ENCODE data around the gene IFNLR1. TPM values are rescaled to one million over a fixed set of nuclear protein-coding genes. Genes with fewer than 3 reads are reported as not detected.

IFNLR1 gene
- total RNA-seq, 2 donors from 2014 or later: 0.14 TPM; not detected in 1

DNA sequence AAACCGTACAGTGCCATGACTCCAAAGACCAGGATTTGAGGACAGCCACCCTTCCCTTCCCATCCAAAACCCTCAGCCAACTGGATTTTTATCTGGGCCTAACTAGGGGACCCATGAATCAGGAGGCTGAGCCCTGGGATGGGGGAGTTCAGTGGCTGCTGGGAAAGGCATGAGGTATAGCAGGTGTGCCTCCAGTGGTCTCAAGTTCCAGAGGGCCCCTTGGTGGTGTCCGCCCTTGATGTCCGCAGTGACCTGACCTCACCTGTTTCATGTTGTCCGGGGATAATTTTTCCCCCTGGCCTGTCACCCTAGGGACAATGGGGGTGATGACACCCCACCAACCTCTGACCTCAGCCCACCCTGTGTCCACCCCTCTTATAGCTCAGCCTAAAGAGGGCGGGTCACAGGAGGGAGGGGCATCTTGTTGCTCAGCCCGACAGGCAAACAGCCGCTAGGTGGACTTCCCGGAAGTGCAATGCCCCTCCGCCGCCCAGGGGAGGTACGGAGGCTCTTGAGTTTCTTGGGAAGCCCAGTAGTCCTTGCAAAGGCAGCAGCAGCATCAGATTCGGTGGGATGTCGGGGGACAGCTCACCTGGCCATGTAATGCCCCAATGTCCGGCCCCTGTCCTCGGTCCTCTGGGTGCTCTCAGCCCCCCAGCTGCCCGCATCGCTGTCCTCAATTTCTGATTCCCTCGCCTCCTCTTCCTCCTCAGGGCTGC lies 30.4 kb downstream of the IFNLR1 start:
- Histone ChIP-seq H3K36me3 (no peaks in the 10 kb centered on the region), H3K27ac (no peak overlapping the region), H3K4me1 (ENCODE audit: control insufficient read depth in 1 of 2, low read depth in 2 of 2) (no peaks in the 10 kb centered on the region), H3K27me3 (replicated peaks; ENCODE audit: insufficient read depth) (no peaks in the 10 kb centered on the region), H3K9me3 (no peaks in the 10 kb centered on the region), H3K4me3 (no peak overlapping the region)
- DNase-seq (ENCODE audit: low spot score) (no peak), ATAC-seq (ENCODE audit: insufficient number of reproducible peaks, low FRiP score, low read depth) (no peak)
- TF ChIP-seq, protein P1, sequence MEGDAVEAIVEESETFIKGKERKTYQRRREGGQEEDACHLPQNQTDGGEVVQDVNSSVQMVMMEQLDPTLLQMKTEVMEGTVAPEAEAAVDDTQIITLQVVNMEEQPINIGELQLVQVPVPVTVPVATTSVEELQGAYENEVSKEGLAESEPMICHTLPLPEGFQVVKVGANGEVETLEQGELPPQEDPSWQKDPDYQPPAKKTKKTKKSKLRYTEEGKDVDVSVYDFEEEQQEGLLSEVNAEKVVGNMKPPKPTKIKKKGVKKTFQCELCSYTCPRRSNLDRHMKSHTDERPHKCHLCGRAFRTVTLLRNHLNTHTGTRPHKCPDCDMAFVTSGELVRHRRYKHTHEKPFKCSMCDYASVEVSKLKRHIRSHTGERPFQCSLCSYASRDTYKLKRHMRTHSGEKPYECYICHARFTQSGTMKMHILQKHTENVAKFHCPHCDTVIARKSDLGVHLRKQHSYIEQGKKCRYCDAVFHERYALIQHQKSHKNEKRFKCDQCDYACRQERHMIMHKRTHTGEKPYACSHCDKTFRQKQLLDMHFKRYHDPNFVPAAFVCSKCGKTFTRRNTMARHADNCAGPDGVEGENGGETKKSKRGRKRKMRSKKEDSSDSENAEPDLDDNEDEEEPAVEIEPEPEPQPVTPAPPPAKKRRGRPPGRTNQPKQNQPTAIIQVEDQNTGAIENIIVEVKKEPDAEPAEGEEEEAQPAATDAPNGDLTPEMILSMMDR (IDR thresholded peaks at IDR 0.05): no peak

GRCh38 chr1:24155011-24155782 lies 31.9 kb downstream of the IFNLR1 start:
- Histone ChIP-seq H3K36me3 (no peaks in the 10 kb centered on the region), H3K27me3 (replicated peaks; ENCODE audit: insufficient read depth) (peaks cover 2% of the 10 kb centered on the region), H3K9me3 (no peaks in the 10 kb centered on the region), H3K4me1 (ENCODE audit: control insufficient read depth in 1 of 2, low read depth in 2 of 2) (peaks cover 2 to 6% of the 10 kb centered on the region in 2 donors), H3K4me3 (no peak overlapping the region), H3K27ac (no peak overlapping the region)
- DNase-seq (ENCODE audit: low spot score) (no peak), ATAC-seq (ENCODE audit: insufficient number of reproducible peaks, low FRiP score, low read depth) (no peak)
- TF ChIP-seq, protein P1 (IDR thresholded peaks at IDR 0.05): no peak

- Histone ChIP-seq H3K4me3 (no peak overlapping the region), H3K27me3 (replicated peaks; ENCODE audit: insufficient read depth) (peaks cover 9% of the 10 kb centered on the region), H3K36me3 (no peaks in the 10 kb centered on the region), H3K9me3 (no peaks in the 10 kb centered on the region), H3K27ac (no peak overlapping the region), H3K4me1 (ENCODE audit: control insufficient read depth in 1 of 2, low read depth in 2 of 2) (peaks cover 4 to 11% of the 10 kb centered on the region in 2 donors)
- no peak for DNase-seq (ENCODE audit: low spot score)
- no peak for ATAC-seq (ENCODE audit: insufficient number of reproducible peaks, low FRiP score, low read depth)
- TF ChIP-seq, protein P1 (IDR thresholded peaks at IDR 0.05): no peak
Measured at GRCh38 chr1:24154215-24154614, 32.9 kb downstream of the IFNLR1 start.

GRCh38 chr1:24152631-24153494 lies 34.2 kb downstream of the IFNLR1 start:
- Histone ChIP-seq H3K27me3 (replicated peaks; ENCODE audit: insufficient read depth) (peaks cover 9% of the 10 kb centered on the region), H3K4me3 (no peak overlapping the region), H3K4me1 (ENCODE audit: control insufficient read depth in 1 of 2, low read depth in 2 of 2) (peaks cover 4 to 11% of the 10 kb centered on the region in 2 donors), H3K9me3 (no peaks in the 10 kb centered on the region), H3K27ac (no peak overlapping the region), H3K36me3 (no peaks in the 10 kb centered on the region)
- DNase-seq (ENCODE audit: low spot score) (no peak), ATAC-seq (ENCODE audit: insufficient number of reproducible peaks, low FRiP score, low read depth) (no peak)
- TF ChIP-seq, protein P1 (IDR thresholded peaks at IDR 0.05): no peak

DNA sequence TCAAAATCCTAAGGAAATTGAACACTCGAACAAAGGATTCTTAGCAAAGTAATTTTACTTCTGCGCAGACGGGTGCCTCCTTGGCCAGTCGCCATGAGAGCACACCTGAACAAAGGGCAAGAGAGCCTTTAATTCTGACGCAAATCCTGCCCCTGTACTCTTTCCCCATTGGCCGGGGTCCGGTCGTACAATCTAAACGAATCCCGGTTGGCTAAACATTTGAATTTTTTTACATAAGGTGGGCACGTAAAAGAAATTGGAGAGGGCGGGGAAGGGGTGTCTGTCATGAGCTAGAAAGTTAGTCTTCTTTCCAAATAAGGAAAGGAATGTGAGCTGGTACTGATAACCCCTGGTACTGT lies 35.9 kb downstream of the IFNLR1 start:
- Histone ChIP-seq H3K4me1 (ENCODE audit: control insufficient read depth in 1 of 2, low read depth in 2 of 2) (peaks cover 4 to 11% of the 10 kb centered on the region in 2 donors), H3K27me3 (replicated peaks; ENCODE audit: insufficient read depth) (peaks cover 9% of the 10 kb centered on the region), H3K36me3 (no peaks in the 10 kb centered on the region), H3K27ac (no peak overlapping the region), H3K4me3 (no peak overlapping the region), H3K9me3 (no peaks in the 10 kb centered on the region)
- TF ChIP-seq, protein P1 (IDR thresholded peaks at IDR 0.05): no peak
- ATAC-seq (ENCODE audit: insufficient number of reproducible peaks, low FRiP score, low read depth) (no peak), DNase-seq (ENCODE audit: low spot score) (no peak)
